H1 (cell line): ENCODE results near the gene UBE3B. TPM values are rescaled to one million over a fixed set of nuclear protein-coding genes. Genes with fewer than 3 reads are reported as not detected.

Source experiments
- ASH2L ChIP-seq: fragments of 200-600, 300-600 bp; sonication (generic); IDR thresholded peaks from one replicate; pipeline ENCODE4 v1.7.1; 2017; ENCODE audit warnings: low read length
- BCL11A ChIP-seq, 2 experiments: IDR thresholded peaks; one replicate each; pipeline ENCODE4 v1.6.1; 2011; ENCODE audit warnings: low read depth in 2 of 2, low read length in 2 of 2, mild to moderate bottlenecking in 2 of 2
- CBX5 ChIP-seq: fragments of 300-800, 300-1000 bp; sonication (generic); IDR thresholded peaks from 2 replicates; pipeline ENCODE4 v1.7.1; 2016; ENCODE audit warnings: antibody characterized with exemption, low read length, low read depth
- CEBPB ChIP-seq: IDR thresholded peaks from 2 replicates; pipeline ENCODE4 v1.6.1; 2012; ENCODE audit warnings: low read depth, low read length
- CREB1 ChIP-seq: IDR thresholded peaks from 2 replicates; pipeline ENCODE4 v1.6.1; 2012; ENCODE audit warnings: inconsistent platforms
- CTBP2 ChIP-seq: IDR thresholded peaks from 2 replicates; pipeline ENCODE4 v1.7.0; 2011; ENCODE audit warnings: borderline replicate concordance, mild to moderate bottlenecking, moderate library complexity, mixed read lengths, low read length; ENCODE audit not compliant: insufficient read depth, insufficient read length
- CTCF ChIP-seq, 3 experiments: IDR thresholded peaks; 1 replicate in 2 of 3; 2 replicates in 1 of 3; pipeline versions ENCODE4 v1.5.1 to v1.6.1; 2011; ENCODE audit warnings: low read length in 3 of 3, mild to moderate bottlenecking in 3 of 3, inconsistent platforms in 2 of 3, low read depth in 1 of 3, moderate library complexity in 1 of 3; ENCODE audit not compliant: insufficient read depth in 1 of 3; ENCODE audit errors: control extremely low read depth in 1 of 3
- EP300 ChIP-seq, 2 experiments: IDR thresholded peaks; 1 replicate in 1 of 2; 2 replicates in 1 of 2; pipeline ENCODE4 v1.6.1; 2011 to 2012; ENCODE audit warnings: low read depth in 2 of 2, low read length in 2 of 2, mild to moderate bottlenecking in 2 of 2, borderline replicate concordance in 1 of 2, inconsistent platforms in 1 of 2, moderate library complexity in 1 of 2
- GTF2F1 ChIP-seq: IDR thresholded peaks from 2 replicates; pipeline ENCODE4 v1.6.1; 2012; ENCODE audit warnings: low read depth, low read length, improper control_type of control experiment, borderline replicate concordance
- JUN ChIP-seq: IDR thresholded peaks from 2 replicates; pipeline ENCODE4 v1.6.1; 2011; ENCODE audit warnings: low read depth, mild to moderate bottlenecking, improper control_type of control experiment, low read length
- KDM1A ChIP-seq: fragments of 200-600, 300-600 bp; sonication (generic); IDR thresholded peaks from 2 replicates; pipeline ENCODE4 v1.7.1; 2016; ENCODE audit warnings: mild to moderate bottlenecking, low read length, borderline replicate concordance
- POLR2A ChIP-seq, 2 experiments: IDR thresholded peaks; 1 replicate in 1 of 2; 2 replicates in 1 of 2; pipeline ENCODE4 v1.6.1; 2011; ENCODE audit warnings: low read depth in 2 of 2, low read length in 2 of 2, mild to moderate bottlenecking in 2 of 2; ENCODE audit errors: control extremely low read depth in 1 of 2
- RBBP5 ChIP-seq: IDR thresholded peaks from 2 replicates; pipeline ENCODE4 v1.7.1; 2012; ENCODE audit warnings: low read depth, mild to moderate bottlenecking, inconsistent platforms, low read length, moderate library complexity, borderline replicate concordance
- RXRA ChIP-seq: IDR thresholded peaks from 2 replicates; pipeline ENCODE4 v1.6.1; 2011; ENCODE audit warnings: low read depth, mild to moderate bottlenecking, low read length, moderate library complexity; ENCODE audit not compliant: insufficient read depth
- SP2 ChIP-seq: IDR thresholded peaks from 2 replicates; pipeline ENCODE4 v1.6.1; 2012; ENCODE audit warnings: mild to moderate bottlenecking, low read length, inconsistent platforms
- SP4 ChIP-seq: IDR thresholded peaks from 2 replicates; pipeline ENCODE4 v1.6.1; 2012; ENCODE audit warnings: low read length, inconsistent platforms
- SUZ12 ChIP-seq: fragments of 200-600 bp; sonication (generic); IDR thresholded peaks from 2 replicates; pipeline ENCODE4 v1.6.1; 2012; ENCODE audit warnings: mild to moderate bottlenecking, inconsistent platforms, low read length, moderate library complexity, mixed read lengths
- TBP ChIP-seq: IDR thresholded peaks from 2 replicates; pipeline ENCODE4 v1.6.1; 2011; ENCODE audit warnings: low read depth, low read length, improper control_type of control experiment
- TEAD4 ChIP-seq: IDR thresholded peaks from 2 replicates; pipeline ENCODE4 v1.6.1; 2012; ENCODE audit warnings: low read depth, low read length, inconsistent platforms, mixed read lengths
- USF2 ChIP-seq: IDR thresholded peaks from 2 replicates; pipeline ENCODE4 v1.6.1; 2011; ENCODE audit warnings: low read length, improper control_type of control experiment
- ZNF274 ChIP-seq: IDR thresholded peaks from 2 replicates; pipeline ENCODE4 v1.7.0; 2012; ENCODE audit warnings: low read length, borderline replicate concordance; ENCODE audit errors: extremely low read depth
- polyA plus RNA-seq, 7 experiments: library from polyadenylated mRNA; depleted of rRNA in 3 of 7; stranded (reverse) in 5 of 7; unstranded in 2 of 7; fragments of >200 nt in 5 of 7; fragments of 200-250 nt in 2 of 7; gene quantifications; 1 replicate in 5 of 7; 2 replicates in 1 of 7; 4 replicates in 1 of 7; pipeline versions ENCODE4 v1.2.1 to v1.2.3, GENCODE V29; 2011 to 2013; ENCODE audit warnings: missing spikeins in 2 of 7, mixed read lengths in 2 of 7
- total RNA-seq: library from RNA; stranded (reverse); fragmentation: NEBNext Ultra II Directional; extraction: Animal tissue kit (Norgen Biotek cat#: 25700); gene quantifications from 2 replicates; pipeline ENCODE4 v1.2.1, GENCODE V29; 2021

Gene UBE3B
- total and polyA plus RNA-seq, 2 of the 8 experiments (the other 6 are each of a cell fraction or from before 2014, with no cell fraction given), result 14.0 to 21.1 TPM

GRCh38 chr12:109573029-109573913 is 95.8 kb downstream of the UBE3B start, which contains the start of the genes MMAB and MVK (continued):
- TF ChIP-seq CEBPB, result peak; percentile 26; the same call in 1 of the 2 replicates
- TF ChIP-seq JUN, result no peak
- TF ChIP-seq TBP, result no peak
- TF ChIP-seq POLR2A (IDR thresholded peaks at IDR 0.05; ENCODE audit: control extremely low read depth in 1 of 2, low read depth in 2 of 2, low read length in 2 of 2), result peak in 1 of 2 experiments; percentile 81; a peak in 2 of 3 replicates
- TF ChIP-seq SUZ12, result no peak
- peak; percentile 63 for TF ChIP-seq CTBP2
- TF ChIP-seq GTF2F1, result no peak; the same call in 1 of the 2 replicates
- peak in 1 of 3 experiments; percentile 8; a peak in 1 of 4 replicates for TF ChIP-seq CTCF (IDR thresholded peaks at IDR 0.05; ENCODE audit: control extremely low read depth in 1 of 3, insufficient read depth in 1 of 3, low read depth in 1 of 3, low read length in 3 of 3)
- TF ChIP-seq RXRA, result no peak
- TF ChIP-seq ZNF274, result no peak
- TF ChIP-seq SP2, result peak; percentile 47
- TF ChIP-seq BCL11A (IDR thresholded peaks at IDR 0.05; ENCODE audit: low read depth in 2 of 2, low read length in 2 of 2), result no peak
- no peak for TF ChIP-seq TEAD4
- peak; percentile 71 for TF ChIP-seq ASH2L
- TF ChIP-seq EP300 (IDR thresholded peaks at IDR 0.05; ENCODE audit: borderline replicate concordance in 1 of 2, low read depth in 2 of 2, low read length in 2 of 2), result no peak
- peak; percentile 100 for TF ChIP-seq CREB1
- TF ChIP-seq USF2, result peak; percentile 95
- no peak for TF ChIP-seq SP4
- TF ChIP-seq CBX5, result no peak
- 0 out of 2 replicates have a peak, but pooled peaks have one; percentile 23 for TF ChIP-seq KDM1A
- TF ChIP-seq RBBP5, result no peak; the same call in 1 of the 2 replicates
